ENCODE data around the gene SH3BP4. TPM values are rescaled to one million over a fixed set of nuclear protein-coding genes. Genes with fewer than 3 reads are reported as not detected.
A peak's percentile ranks its signal among the peaks of the same experiment; 100 is the strongest.

Gene SH3BP4
- total RNA-seq, 1 experiment from 2014 or later, result 93.8 TPM

DNA sequence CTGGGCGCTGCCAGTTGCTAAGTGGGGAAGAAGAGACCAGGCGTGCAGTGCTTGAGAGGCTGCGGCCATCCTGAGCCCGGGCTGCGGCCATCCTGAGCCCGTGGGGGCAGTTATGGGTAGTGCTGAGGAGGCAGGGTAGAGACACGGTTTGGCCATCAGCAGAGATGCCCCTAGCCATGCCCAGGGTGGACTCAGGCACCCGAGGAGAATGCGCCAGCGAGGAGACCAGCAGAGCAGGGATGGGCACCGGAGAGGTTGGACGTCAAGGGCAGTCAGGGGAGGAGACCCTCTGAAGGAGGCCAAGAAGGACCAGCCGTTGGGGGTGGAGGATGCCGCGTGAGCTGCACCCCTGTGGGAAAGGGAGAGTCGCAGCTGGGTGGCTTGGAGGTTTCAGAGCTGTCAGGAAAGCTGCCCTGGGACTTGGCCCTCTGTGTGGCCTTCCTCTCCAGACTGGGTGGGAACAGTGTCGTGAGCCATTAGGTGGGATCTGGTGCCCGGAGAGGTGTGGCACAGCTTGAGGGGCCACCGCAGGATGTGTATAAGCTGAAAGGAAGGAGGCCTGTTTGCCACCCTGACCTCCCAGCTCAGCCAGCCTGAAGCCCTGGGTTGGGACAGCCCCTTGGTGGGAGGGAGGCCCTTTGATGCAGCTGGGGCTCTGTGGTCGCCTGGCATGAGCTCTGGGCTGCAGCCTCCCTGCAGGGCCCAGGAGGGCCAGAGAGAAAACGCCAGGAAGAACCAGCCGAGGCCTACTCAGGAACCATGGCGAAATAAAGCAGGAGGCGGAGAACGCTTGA lies 56.0 kb downstream of the SH3BP4 start:
- no peak overlapping the region for H3K4me2 ChIP-seq (ENCODE audit: insufficient read depth, insufficient read length, low read length)
- no peak overlapping the region for H3K23ac ChIP-seq (ENCODE audit: insufficient read length, low read depth, low read length)
- DNase-seq, result no peak
- H3K14ac ChIP-seq (ENCODE audit: insufficient read depth, low read length), result peak overlapping the region; percentile 61; the same call in 1 of the 2 replicates
- H3K27me3 ChIP-seq (ENCODE audit: insufficient read depth, low read length), result no peaks in the 10 kb centered on the region
- H3K4ac ChIP-seq (ENCODE audit: low read depth, low read length), result no peak overlapping the region
- peaks cover 7% of the 10 kb centered on the region; the same call in 1 of the 2 replicates for H3K4me1 ChIP-seq (ENCODE audit: insufficient read depth, low read length)
- H3K79me1 ChIP-seq (ENCODE audit: insufficient read depth, low read depth, low read length, poor library complexity, severe bottlenecking), result no peaks in the 10 kb centered on the region
- H3K27ac ChIP-seq (ENCODE audit: insufficient read length, low read depth, low read length), result no peak overlapping the region
- H2AFZ ChIP-seq (ENCODE audit: low read length), result no peak overlapping the region
- H3K36me3 Mint-ChIP-seq (ENCODE audit: insufficient read depth in 1 of 3, low read depth in 3 of 3), result peaks cover 13 to 49% (median 44%) of the 10 kb centered on the region in 3 experiments
- H3T11ph ChIP-seq (ENCODE audit: low read length), result no peak overlapping the region
- no peak overlapping the region for H4K5ac ChIP-seq (ENCODE audit: insufficient read length, low read depth, low read length)
- no CpG with 5 or more reads among the region's 25 CpGs for WGBS (ENCODE audit: extremely low coverage, insufficient read length, low lambda C conversion rate)
- H4K8ac ChIP-seq (replicated peaks; ENCODE audit: insufficient read length, low read depth, low read length), result no peak overlapping the region
- no peak overlapping the region for H2BK120ac ChIP-seq (ENCODE audit: low read depth, low read length, poor library complexity, severe bottlenecking)
- no peak overlapping the region for H2BK12ac ChIP-seq (ENCODE audit: insufficient read length, low read depth, low read length)
- no peak for TF ChIP-seq CTCF (conservative IDR thresholded peaks at IDR 0.05)
- H2BK20ac ChIP-seq (ENCODE audit: low read depth, low read length, poor library complexity, severe bottlenecking), result no peak overlapping the region
- no peaks in the 10 kb centered on the region; the same call in 1 of the 2 replicates for H3K27me3 Mint-ChIP-seq (ENCODE audit: low read depth)
- peaks cover 6% of the 10 kb centered on the region; the same call in 1 of the 2 replicates for H3K79me2 ChIP-seq (ENCODE audit: insufficient read depth, low read length)
- peak overlapping the region; percentile 7 to 75 (median 61); a peak in 5 of 7 replicates for H3K27ac Mint-ChIP-seq
- no peak overlapping the region for H2BK15ac ChIP-seq (ENCODE audit: low read depth, low read length)
- H3K4me3 Mint-ChIP-seq, result peak overlapping the region in 1 of 2 experiments; percentile 1; a peak in 1 of 5 replicates
- H3K4me1 Mint-ChIP-seq, result peaks cover 63 to 74% of the 10 kb centered on the region in 2 experiments
- no peak overlapping the region for H2AK5ac ChIP-seq (ENCODE audit: insufficient read length, low read length)
- H3K9ac ChIP-seq (ENCODE audit: extremely low read depth, insufficient read length, low read length), result no peak overlapping the region
- H4K20me1 ChIP-seq (ENCODE audit: control insufficient read depth, insufficient read depth, insufficient read length), result no peaks in the 10 kb centered on the region
- no peak overlapping the region for H2BK5ac ChIP-seq (ENCODE audit: insufficient read length, low read length)
- H3K18ac ChIP-seq (ENCODE audit: insufficient read length, low read depth, low read length), result no peak overlapping the region
- H3K9me3 Mint-ChIP-seq, result no peaks in the 10 kb centered on the region; a peak in 1 of 5 replicates
- no peaks in the 10 kb centered on the region for H3K9me3 ChIP-seq (ENCODE audit: control insufficient read depth, low read depth, low read length)
- H3K23me2 ChIP-seq (ENCODE audit: insufficient read length, low read depth, low read length, poor library complexity, severe bottlenecking), result no peaks in the 10 kb centered on the region
- no peak overlapping the region for H3K56ac ChIP-seq (ENCODE audit: insufficient read length, low read depth, low read length)
- H4K91ac ChIP-seq (ENCODE audit: insufficient read length, low read depth, low read length), result no peak overlapping the region
